Fibroblast of pulmonary artery (primary cell): ENCODE results near the gene NEB.
A peak's percentile ranks its signal among the peaks of the same experiment; 100 is the strongest.

Experiments
- DNase-seq: peaks from one replicate; pipeline ENCODE4 v3.0.0-alpha.2; 2010; ENCODE audit warnings: low read depth
- H3K4me3 ChIP-seq: replicated peaks from 2 replicates; pipeline ENCODE4 v1.5.1; 2011; ENCODE audit warnings: low read depth, mild to moderate bottlenecking, control low read depth, low read length, moderate library complexity
- TF ChIP-seq, protein P1 (sequence below): IDR thresholded peaks from 2 replicates; pipeline ENCODE4 v1.5.1; 2011; ENCODE audit warnings: mild to moderate bottlenecking, control low read depth, low read length, inconsistent platforms; ENCODE audit errors: missing control alignments

The NEB gene

DNA sequence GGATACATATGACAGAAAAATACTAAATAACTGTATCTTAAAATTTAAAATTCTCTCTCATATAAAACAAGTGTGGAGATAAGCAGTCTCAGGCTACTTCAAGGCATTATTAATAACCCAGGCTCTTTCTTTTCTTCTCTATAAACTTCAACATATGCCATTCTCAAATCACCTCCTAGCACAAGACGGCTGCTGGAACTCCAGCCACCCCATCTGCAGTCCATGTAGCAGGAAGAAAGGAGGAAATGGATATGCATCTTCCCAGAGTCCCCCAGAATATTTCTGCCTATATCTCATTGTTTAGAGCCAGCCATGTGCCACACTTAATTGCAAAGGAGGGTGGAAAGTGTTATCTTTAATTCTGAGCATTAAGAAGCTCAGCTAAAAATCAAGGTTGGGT, 35.3 kb upstream of the NEB start:
- TF ChIP-seq, protein P1, sequence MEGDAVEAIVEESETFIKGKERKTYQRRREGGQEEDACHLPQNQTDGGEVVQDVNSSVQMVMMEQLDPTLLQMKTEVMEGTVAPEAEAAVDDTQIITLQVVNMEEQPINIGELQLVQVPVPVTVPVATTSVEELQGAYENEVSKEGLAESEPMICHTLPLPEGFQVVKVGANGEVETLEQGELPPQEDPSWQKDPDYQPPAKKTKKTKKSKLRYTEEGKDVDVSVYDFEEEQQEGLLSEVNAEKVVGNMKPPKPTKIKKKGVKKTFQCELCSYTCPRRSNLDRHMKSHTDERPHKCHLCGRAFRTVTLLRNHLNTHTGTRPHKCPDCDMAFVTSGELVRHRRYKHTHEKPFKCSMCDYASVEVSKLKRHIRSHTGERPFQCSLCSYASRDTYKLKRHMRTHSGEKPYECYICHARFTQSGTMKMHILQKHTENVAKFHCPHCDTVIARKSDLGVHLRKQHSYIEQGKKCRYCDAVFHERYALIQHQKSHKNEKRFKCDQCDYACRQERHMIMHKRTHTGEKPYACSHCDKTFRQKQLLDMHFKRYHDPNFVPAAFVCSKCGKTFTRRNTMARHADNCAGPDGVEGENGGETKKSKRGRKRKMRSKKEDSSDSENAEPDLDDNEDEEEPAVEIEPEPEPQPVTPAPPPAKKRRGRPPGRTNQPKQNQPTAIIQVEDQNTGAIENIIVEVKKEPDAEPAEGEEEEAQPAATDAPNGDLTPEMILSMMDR = no peak
- no peak for DNase-seq
- no peak overlapping the region for H3K4me3 ChIP-seq

DNA sequence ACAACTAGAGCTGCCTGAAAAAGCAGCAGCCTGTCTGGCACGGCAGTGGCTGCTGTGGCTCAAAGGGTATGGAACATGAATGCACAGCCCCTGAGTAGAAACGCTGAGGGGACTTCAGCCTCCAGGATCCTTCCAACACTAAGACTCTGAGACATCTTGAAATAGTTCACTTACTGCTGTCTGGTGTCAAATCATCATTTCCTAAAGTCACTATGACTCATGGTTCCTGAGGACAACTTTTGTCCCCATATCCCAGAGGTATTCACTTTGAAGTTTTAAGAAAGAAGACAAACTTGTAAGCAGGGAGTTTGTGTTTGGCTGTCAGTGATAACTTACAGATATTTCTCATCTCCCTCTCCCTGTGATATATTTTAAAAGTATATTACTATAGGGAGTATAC, 33.3 kb upstream of the NEB start:
- no peak overlapping the region for H3K4me3 ChIP-seq
- no peak for DNase-seq
- TF ChIP-seq, protein P1 = no peak

DNA sequence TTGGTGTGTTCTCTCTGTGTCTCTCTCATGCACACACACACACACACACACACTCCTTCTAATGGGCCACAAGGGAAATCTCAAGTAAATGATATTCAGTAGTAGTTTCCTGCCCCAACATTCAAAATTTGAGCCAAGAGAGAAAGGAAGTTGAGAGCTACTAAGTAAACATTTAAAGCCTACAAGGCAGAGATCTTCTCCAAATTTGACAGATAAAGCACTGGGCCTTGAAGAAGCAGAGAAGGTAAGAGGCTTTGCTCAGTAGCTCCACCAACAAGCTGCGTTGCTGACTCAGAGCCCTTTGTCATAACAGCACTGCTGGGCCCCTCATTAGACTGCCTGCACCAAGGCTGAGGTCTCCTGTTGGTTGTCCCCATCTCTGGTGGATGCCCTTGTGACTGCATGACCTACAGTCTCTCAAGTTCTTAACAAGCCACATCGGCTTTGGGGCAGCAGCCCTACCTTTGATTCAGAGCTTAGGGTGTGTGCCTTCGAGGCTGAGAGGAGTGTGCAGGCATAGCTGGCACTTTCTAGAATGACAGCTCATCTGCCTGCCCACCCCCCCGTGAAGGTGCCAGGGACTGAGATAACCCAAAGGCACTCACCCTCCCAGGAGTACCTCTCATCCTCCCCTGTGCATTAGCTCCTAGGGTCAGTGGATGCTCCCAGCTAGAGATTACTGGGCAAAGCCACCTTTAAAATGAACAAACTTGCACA, 32.3 kb upstream of the NEB start:
- no peak overlapping the region for H3K4me3 ChIP-seq
- TF ChIP-seq, protein P1 = no peak
- peak; percentile 11 for DNase-seq

DNA sequence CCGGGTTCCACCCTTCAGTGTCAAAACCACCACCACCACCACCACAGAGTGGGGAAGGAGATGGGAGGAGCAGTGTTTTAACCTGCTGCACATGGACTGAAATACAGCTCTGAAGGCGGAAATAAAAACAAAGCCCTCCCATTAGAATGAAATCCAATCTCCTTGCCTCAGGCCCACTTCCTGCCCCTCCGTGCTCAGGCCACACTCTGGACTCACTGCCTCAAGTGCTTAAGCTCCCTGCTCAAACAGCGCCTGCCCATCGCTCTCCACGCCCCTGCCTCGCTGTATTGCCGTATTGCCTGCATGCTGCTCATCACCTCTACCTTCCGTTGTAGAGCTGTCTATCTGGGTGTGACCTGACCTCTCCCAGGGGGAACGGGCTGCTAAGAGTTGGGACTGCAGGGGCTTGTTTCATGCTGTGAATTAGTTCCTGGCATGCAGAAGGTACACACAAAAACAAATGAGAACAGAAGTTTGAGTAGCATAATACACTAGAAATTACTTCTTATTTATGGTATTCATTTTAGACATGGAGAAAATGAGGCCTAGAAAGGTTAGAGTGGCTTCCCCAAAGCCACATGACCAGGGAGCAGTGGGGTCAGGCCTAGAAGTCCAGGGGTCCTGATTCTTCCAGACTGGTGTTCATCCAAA, 31.6 kb upstream of the NEB start:
- no peak for DNase-seq
- no peak overlapping the region for H3K4me3 ChIP-seq
- TF ChIP-seq, protein P1 = no peak

DNA sequence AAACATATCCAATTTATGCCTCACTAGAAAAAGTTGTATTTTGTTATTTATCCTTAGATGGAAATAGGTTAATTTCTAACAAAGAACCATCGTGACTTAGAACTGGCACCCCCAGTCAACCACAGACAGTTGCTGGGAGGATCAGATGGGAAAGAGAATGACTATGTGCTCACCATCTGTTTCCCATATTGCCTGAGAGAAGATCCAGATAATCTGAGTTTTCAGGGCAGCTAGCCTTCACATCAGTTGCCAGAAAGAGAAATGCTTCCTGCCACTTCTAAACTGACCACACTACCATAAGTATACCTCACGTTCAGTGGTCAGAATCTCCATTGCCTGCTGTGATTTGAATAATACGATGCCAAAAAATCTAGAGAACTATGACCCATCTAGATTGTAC, 28.4 kb upstream of the NEB start:
- DNase-seq = no peak
- TF ChIP-seq, protein P1 = no peak
- no peak overlapping the region for H3K4me3 ChIP-seq

DNA sequence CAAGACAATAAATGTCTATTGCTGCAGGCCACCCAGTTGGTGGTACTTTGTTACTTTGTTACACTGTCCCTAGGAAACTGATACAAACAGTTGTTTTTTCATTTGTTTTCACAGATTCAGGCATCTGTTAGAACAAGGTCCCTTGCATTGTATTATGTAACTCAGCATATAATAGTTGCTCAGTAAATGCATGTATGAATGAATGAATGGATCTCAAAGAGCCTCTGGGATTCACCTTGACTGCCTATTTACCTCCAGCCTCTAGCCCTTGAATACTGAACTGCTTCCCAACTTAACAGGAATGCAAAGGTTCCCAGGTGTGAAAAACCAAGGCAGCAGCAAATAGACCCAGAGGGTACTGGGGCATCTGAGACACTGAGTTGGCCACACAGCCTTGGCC, 27.4 kb upstream of the NEB start:
- TF ChIP-seq, protein P1 = no peak
- no peak overlapping the region for H3K4me3 ChIP-seq
- no peak for DNase-seq

DNA sequence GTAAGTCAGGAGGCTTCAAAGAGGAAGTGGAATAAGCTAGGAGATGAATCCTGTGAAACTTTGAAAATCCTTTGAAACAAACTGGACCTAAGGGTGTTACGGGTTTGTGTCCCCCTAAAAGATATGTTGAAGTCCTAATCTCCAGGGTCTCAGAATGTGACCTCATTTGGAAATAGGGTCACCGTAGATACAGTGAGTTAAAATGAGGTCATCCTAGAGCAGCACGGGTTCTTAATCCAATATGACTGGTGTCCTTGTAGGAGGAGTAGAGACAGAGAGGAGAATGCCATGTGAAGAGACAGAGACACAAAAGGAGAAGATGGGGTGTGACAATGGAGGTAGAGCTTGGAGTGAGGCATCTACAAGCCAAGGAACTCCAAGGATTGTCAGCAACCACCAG, 26.9 kb upstream of the NEB start:
- TF ChIP-seq, protein P1 = no peak
- DNase-seq = no peak
- no peak overlapping the region for H3K4me3 ChIP-seq
